ENCODE results near the gene RAB12.
"Not testable (repeated sequence)": the region's sequence is repeated elsewhere in the genome, so short reads cannot be mapped to it uniquely, and the experiment has no call there.

GRCh38 chr18:8573766-8574165, 35.5 kb upstream of the RAB12 start:
- not testable (repeated sequence) for TF ChIP-seq CREB5 (CRISPR knock-in tag; IDR thresholded peaks at IDR 0.05; ENCODE audit: low read depth); ISL1 (CRISPR knock-in tag; IDR thresholded peaks at IDR 0.05); ESRRG (CRISPR knock-in tag; IDR thresholded peaks at IDR 0.05); BACH2 (CRISPR knock-in tag; IDR thresholded peaks at IDR 0.05; ENCODE audit: borderline replicate concordance); PATZ1 (CRISPR knock-in tag; IDR thresholded peaks at IDR 0.05; ENCODE audit: borderline replicate concordance); CSDC2 (CRISPR knock-in tag; IDR thresholded peaks at IDR 0.05); ZC3H10 (CRISPR knock-in tag; IDR thresholded peaks at IDR 0.05); ZFP30 (CRISPR knock-in tag; IDR thresholded peaks at IDR 0.05); ZFP3 (CRISPR knock-in tag; IDR thresholded peaks at IDR 0.05); RARB (CRISPR knock-in tag; IDR thresholded peaks at IDR 0.05); PPARA (CRISPR knock-in tag; IDR thresholded peaks at IDR 0.05; ENCODE audit: borderline replicate concordance)

Data from SK-N-SH treated with all-trans-retinoic acid at 6 μM for 48 hours (cell line).